Activated CD8-positive, alpha-beta memory T cell treated with anti-CD3 and anti-CD28 coated beads for 24 hours (primary cell): Measurements from ENCODE around the gene HOXB7.

Experiments used
- DNase-seq: peaks from one replicate; pipeline ENCODE4 v3.0.0-alpha.2; 2020

HOXB7 gene

GRCh38 chr17:48610282-48611211 lies at the start of gene HOXB7:
Gene HOXB7 (minus strand): TSS chr17:48611017. CDS start chr17:48610918, 99 bp downstream.
- peak; percentile 87 for DNase-seq

- DNase-seq: no peak
Observed at GRCh38 chr17:48655913-48656312, 45.1 kb upstream of the HOXB7 start.

GRCh38 chr17:48649741-48650140 lies 38.9 kb upstream of the HOXB7 start:
- no peak for DNase-seq

- no peak for DNase-seq
Observed at GRCh38 chr17:48647963-48648245, 37.1 kb upstream of the HOXB7 start.

- no peak for DNase-seq
Observed at GRCh38 chr17:48647103-48647962, 36.5 kb upstream of the HOXB7 start.

GRCh38 chr17:48646183-48647102 lies 35.6 kb upstream of the HOXB7 start:
- peak; percentile 70 for DNase-seq

GRCh38 chr17:48645639-48646182 lies 34.9 kb upstream of the HOXB7 start:
- no peak for DNase-seq

- no peak for DNase-seq
Observed at GRCh38 chr17:48644910-48645557, 34.2 kb upstream of the HOXB7 start.

- no peak for DNase-seq
Observed at GRCh38 chr17:48644159-48644558, 33.3 kb upstream of the HOXB7 start.

- no peak for DNase-seq
Observed at GRCh38 chr17:48643697-48644012, 32.8 kb upstream of the HOXB7 start.

GRCh38 chr17:48642843-48643696 lies 32.3 kb upstream of the HOXB7 start:
- no peak for DNase-seq

GRCh38 chr17:48642059-48642842 lies 31.4 kb upstream of the HOXB7 start:
- DNase-seq: no peak

GRCh38 chr17:48641541-48642058 lies 30.8 kb upstream of the HOXB7 start:
- DNase-seq: no peak

- no peak for DNase-seq
Observed at GRCh38 chr17:48640858-48641180, 30.0 kb upstream of the HOXB7 start.

GRCh38 chr17:48639982-48640857 lies 29.4 kb upstream of the HOXB7 start:
- no peak for DNase-seq

- DNase-seq: no peak
Observed at GRCh38 chr17:48639136-48639535, 28.3 kb upstream of the HOXB7 start.

- no peak for DNase-seq
Observed at GRCh38 chr17:48637323-48638260, 26.8 kb upstream of the HOXB7 start.
